H1 (cell line): Measurements from ENCODE around the gene IMPG2. TPM values are rescaled to one million over a fixed set of nuclear protein-coding genes. Genes with fewer than 3 reads are reported as not detected.

Source experiments
- CTCF ChIA-PET: fragments of 300-600 bp; sonication (Branson Sonifier 250); formaldehyde crosslinking; loops from one replicate; lab custom pipeline; 2021; ENCODE audit not compliant: partially characterized antibody; lab: Charles Lee
- POLR2A ChIA-PET: fragments of 300-600 bp; sonication (Branson Sonifier 250); formaldehyde crosslinking; loops from one replicate; lab custom pipeline; 2021; ENCODE audit warnings: inconsistent platforms; ENCODE audit not compliant: partially characterized antibody; lab: Charles Lee
- DNase-seq, 2 experiments: peaks; one replicate each; pipeline versions ENCODE4 v3.0.0 to v3.0.0-alpha.2; 2010 to 2022; ENCODE audit warnings: low spot score in 2 of 2, low read depth in 1 of 2, mixed read lengths in 1 of 2
- FAIRE-seq: peaks from 2 replicates; lab custom pipeline; 2011; peaks lifted over from hg19 to GRCh38; lab: Jason Lieb, UNC
- H2AFZ ChIP-seq: 2 replicates; pipeline ENCODE4 v1.8.1; 2012; ENCODE audit warnings: low read length, inconsistent platforms
- H2AK5ac ChIP-seq: 2 replicates; pipeline ENCODE4 v1.6.1; 2013; ENCODE audit warnings: low read depth, low read length
- H2BK120ac ChIP-seq: replicated peaks from 2 replicates; pipeline ENCODE3; 2013; ENCODE audit warnings: low read depth, low read length, inconsistent platforms
- H2BK12ac ChIP-seq: 2 replicates; pipeline ENCODE4 v1.6.1; 2013; ENCODE audit warnings: low read depth, low read length
- H2BK15ac ChIP-seq: 2 replicates; pipeline ENCODE4 v1.6.1; 2013; ENCODE audit warnings: low read length
- H2BK20ac ChIP-seq: 2 replicates; pipeline ENCODE4 v1.6.1; 2013; ENCODE audit warnings: low read length
- H2BK5ac ChIP-seq: 2 replicates; pipeline ENCODE4 v1.6.1; 2013; ENCODE audit warnings: low read depth, low read length
- H3K14ac ChIP-seq: 2 replicates; pipeline ENCODE4 v1.6.1; 2013; ENCODE audit warnings: inconsistent platforms; ENCODE audit not compliant: insufficient read length
- H3K18ac ChIP-seq: 2 replicates; pipeline ENCODE4 v1.6.1; 2013; ENCODE audit warnings: low read length; ENCODE audit errors: extremely low read depth
- H3K23ac ChIP-seq: 2 replicates; pipeline ENCODE4 v1.6.1; 2013; ENCODE audit warnings: inconsistent platforms; ENCODE audit not compliant: insufficient read length
- H3K23me2 ChIP-seq: 2 replicates; pipeline ENCODE4 v1.6.1; 2013; ENCODE audit warnings: low read depth, low read length
- H3K27ac ChIP-seq: 2 replicates; pipeline ENCODE4 v1.6.1; 2011; ENCODE audit warnings: low read depth, low read length, inconsistent platforms
- H3K27me3 ChIP-seq, 4 experiments: replicated peaks in 1 of 4; 1 replicate in 1 of 4; 2 replicates in 3 of 4; pipeline versions ENCODE4 v1.6.1 to v1.8.1; 2011 to 2013; ENCODE audit warnings: low read length in 3 of 4, mild to moderate bottlenecking in 3 of 4, inconsistent platforms in 2 of 4, mixed read lengths in 2 of 4, moderate library complexity in 1 of 4; ENCODE audit not compliant: control insufficient read depth in 3 of 4, insufficient read depth in 3 of 4; ENCODE audit errors: extremely low read depth in 1 of 4
- H3K36me3 ChIP-seq, 4 experiments: 2 replicates each; pipeline versions ENCODE4 v1.6.1 to v1.8.1; 2011 to 2013; ENCODE audit warnings: mild to moderate bottlenecking in 4 of 4, low read length in 3 of 4, moderate library complexity in 2 of 4, control low read depth in 1 of 4, inconsistent platforms in 1 of 4; ENCODE audit not compliant: insufficient read depth in 4 of 4, control insufficient read depth in 2 of 4
- H3K4ac ChIP-seq: replicated peaks from 2 replicates; pipeline ENCODE3; 2013; ENCODE audit warnings: low read length, low read depth, mixed read lengths, inconsistent platforms; ENCODE audit not compliant: insufficient read length
- H3K4me1 ChIP-seq, 4 experiments: replicated peaks in 1 of 4; 1 replicate in 1 of 4; 2 replicates in 3 of 4; pipeline versions ENCODE4 v1.6.1 to v1.8.1; 2011 to 2013; ENCODE audit warnings: low read length in 3 of 4, inconsistent platforms in 2 of 4, mixed read lengths in 1 of 4; ENCODE audit not compliant: insufficient read depth in 4 of 4, control insufficient read depth in 3 of 4
- H3K4me2 ChIP-seq, 2 experiments: 2 replicates each; pipeline versions ENCODE4 v1.6.1 to v1.8.1; 2011 to 2013; ENCODE audit warnings: low read depth in 2 of 2, low read length in 2 of 2, control low read depth in 1 of 2, inconsistent platforms in 1 of 2, mild to moderate bottlenecking in 1 of 2; ENCODE audit not compliant: insufficient read depth in 1 of 2
- H3K4me3 ChIP-seq, 4 experiments: fragments of 200-600, 300-600 bp in 1 of 4; sonication (generic), shearing (Covaris generic), sonication (Bioruptor Twin) in 1 of 4; 2 replicates each; pipeline versions ENCODE4 v1.5.1 to v1.8.1; 2011 to 2016; ENCODE audit warnings: low read length in 4 of 4, low read depth in 3 of 4, control low read depth in 2 of 4, inconsistent platforms in 2 of 4, mild to moderate bottlenecking in 2 of 4, mixed read lengths in 1 of 4, moderate library complexity in 1 of 4; ENCODE audit not compliant: insufficient read depth in 2 of 4; ENCODE audit errors: extremely low read depth in 1 of 4
- H3K56ac ChIP-seq: replicated peaks from 2 replicates; pipeline ENCODE3; 2013; ENCODE audit warnings: low read depth, mild to moderate bottlenecking, mixed read lengths, low read length, inconsistent platforms; ENCODE audit not compliant: insufficient read length
- H3K79me1 ChIP-seq: 2 replicates; pipeline ENCODE4 v1.6.1; 2013; ENCODE audit warnings: low read depth, low read length, control low read depth
- H3K79me2 ChIP-seq, 2 experiments: 2 replicates each; pipeline versions ENCODE4 v1.6.1 to v1.8.1; 2012 to 2013; ENCODE audit warnings: low read length in 2 of 2, mild to moderate bottlenecking in 2 of 2, inconsistent platforms in 1 of 2; ENCODE audit not compliant: insufficient read depth in 2 of 2, control insufficient read depth in 1 of 2
- H3K9ac ChIP-seq, 4 experiments: replicated peaks in 1 of 4; 1 replicate in 1 of 4; 2 replicates in 3 of 4; pipeline versions ENCODE4 v1.6.1 to v1.8.1; 2011 to 2013; ENCODE audit warnings: low read depth in 3 of 4, low read length in 3 of 4, control low read depth in 2 of 4, mild to moderate bottlenecking in 2 of 4, moderate library complexity in 2 of 4, inconsistent platforms in 1 of 4; ENCODE audit errors: extremely low read depth in 1 of 4
- H3K9me3 ChIP-seq, 2 experiments: 2 replicates each; pipeline versions ENCODE4 v1.6.1 to v1.8.1; 2012 to 2013; ENCODE audit warnings: mild to moderate bottlenecking in 2 of 2, moderate library complexity in 2 of 2, control low read depth in 1 of 2, inconsistent platforms in 1 of 2, low read depth in 1 of 2, low read length in 1 of 2, mixed read lengths in 1 of 2; ENCODE audit not compliant: insufficient read depth in 2 of 2
- H4K20me1 ChIP-seq, 2 experiments: replicated peaks in 1 of 2; 2 replicates each; pipeline versions ENCODE3 to v1.8.1; 2011 to 2013; ENCODE audit warnings: inconsistent platforms in 2 of 2, low read length in 2 of 2, mild to moderate bottlenecking in 1 of 2; ENCODE audit not compliant: insufficient read depth in 2 of 2, control insufficient read depth in 1 of 2
- H4K5ac ChIP-seq: 2 replicates; pipeline ENCODE4 v1.6.1; 2013; ENCODE audit warnings: low read length, low read depth, mixed read lengths, inconsistent platforms; ENCODE audit not compliant: insufficient read length
- H4K8ac ChIP-seq: 2 replicates; pipeline ENCODE4 v1.8.0; 2013; ENCODE audit warnings: mild to moderate bottlenecking, moderate library complexity, low read length, inconsistent platforms; ENCODE audit not compliant: insufficient read depth; ENCODE audit errors: extremely low read depth
- H4K91ac ChIP-seq: replicated peaks from 2 replicates; pipeline ENCODE3; 2013; ENCODE audit warnings: low read length, mixed read lengths, inconsistent platforms; ENCODE audit not compliant: insufficient read length
- CHD1 ChIP-seq: IDR thresholded peaks from 2 replicates; pipeline ENCODE4 v1.6.1; 2012; ENCODE audit warnings: low read depth, low read length, improper control_type of control experiment
- CTBP2 ChIP-seq: IDR thresholded peaks from 2 replicates; pipeline ENCODE4 v1.7.0; 2011; ENCODE audit warnings: borderline replicate concordance, mild to moderate bottlenecking, moderate library complexity, mixed read lengths, low read length; ENCODE audit not compliant: insufficient read depth, insufficient read length
- FOSL1 ChIP-seq: IDR thresholded peaks from 2 replicates; pipeline ENCODE4 v1.6.1; 2011; ENCODE audit warnings: mild to moderate bottlenecking, low read depth, low read length, moderate library complexity; ENCODE audit not compliant: insufficient read depth
- GTF2F1 ChIP-seq: IDR thresholded peaks from 2 replicates; pipeline ENCODE4 v1.6.1; 2012; ENCODE audit warnings: low read depth, low read length, improper control_type of control experiment, borderline replicate concordance
- POU5F1 ChIP-seq: IDR thresholded peaks from 2 replicates; pipeline ENCODE4 v1.6.1; 2011; ENCODE audit warnings: low read depth, mild to moderate bottlenecking, low read length, moderate library complexity
- RNF2 ChIP-seq: fragments of 200-900, 300-1000 bp; sonication (generic); IDR thresholded peaks from 2 replicates; pipeline ENCODE4 v1.7.1; 2016; ENCODE audit warnings: borderline replicate concordance, low read depth, mild to moderate bottlenecking, antibody characterized with exemption, low read length; ENCODE audit not compliant: poor library complexity, severe bottlenecking; ENCODE audit errors: missing control alignments
- SP4 ChIP-seq: IDR thresholded peaks from 2 replicates; pipeline ENCODE4 v1.6.1; 2012; ENCODE audit warnings: low read length, inconsistent platforms
- TBP ChIP-seq: IDR thresholded peaks from 2 replicates; pipeline ENCODE4 v1.6.1; 2011; ENCODE audit warnings: low read depth, low read length, improper control_type of control experiment
- WGBS, 2 experiments: shearing (Covaris generic) in 1 of 2; methylation state at CpG; one replicate each; pipeline versions ENCODE4 v1.1.6 to v1.1.7; 2013 to 2015; ENCODE audit warnings: low lambda C conversion rate in 2 of 2, mixed read lengths in 2 of 2, inconsistent platforms in 1 of 2, low coverage in 1 of 2, missing lambda C conversion rate in 1 of 2; ENCODE audit not compliant: insufficient replicate concordance in 2 of 2, insufficient coverage in 1 of 2, insufficient read length in 1 of 2; ENCODE audit errors: extremely low coverage in 1 of 2, missing lambda C conversion rate in 1 of 2; 5-methylcytosine and 5-hydroxymethylcytosine counted together
- polyA plus RNA-seq, 7 experiments: library from polyadenylated mRNA; depleted of rRNA in 3 of 7; stranded (reverse) in 5 of 7; unstranded in 2 of 7; fragments of >200 nt in 5 of 7; fragments of 200-250 nt in 2 of 7; gene quantifications; 1 replicate in 5 of 7; 2 replicates in 1 of 7; 4 replicates in 1 of 7; pipeline versions ENCODE4 v1.2.1 to v1.2.3, GENCODE V29; 2011 to 2013; ENCODE audit warnings: missing spikeins in 2 of 7, mixed read lengths in 2 of 7
- total RNA-seq: library from RNA; stranded (reverse); fragmentation: NEBNext Ultra II Directional; extraction: Animal tissue kit (Norgen Biotek cat#: 25700); gene quantifications from 2 replicates; pipeline ENCODE4 v1.2.1, GENCODE V29; 2021

IMPG2 gene
- total and polyA plus RNA-seq, 2 of the 8 experiments (the other 6 are each of a cell fraction or from before 2014, with no cell fraction given), result 0.03 to 0.06 TPM

GRCh38 chr3:101256511-101256910 lies 63.9 kb downstream of the IMPG2 start:
- H4K91ac ChIP-seq, result no peak overlapping the region
- H2BK120ac ChIP-seq, result no peak overlapping the region
- no peak overlapping the region for H2BK20ac ChIP-seq
- no peaks in the 10 kb centered on the region for H3K79me2 ChIP-seq
- H3K18ac ChIP-seq, result no peak overlapping the region
- 87% methylated on average over 3 of the region's 3 CpGs; no CpG with 5 or more reads in 1 of the 2 experiments for WGBS, 2 experiments
- H3K27me3 ChIP-seq, result no peaks in the 10 kb centered on the region
- no peaks in the 10 kb centered on the region for H3K79me1 ChIP-seq
- H3K23ac ChIP-seq, result no peak overlapping the region
- no peak overlapping the region for H4K5ac ChIP-seq
- no peaks in the 10 kb centered on the region for H4K20me1 ChIP-seq
- CTCF ChIA-PET, result no interaction called here
- no peak overlapping the region for H3K4me3 ChIP-seq
- FAIRE-seq (no peak), DNase-seq (no peak)
- H2AK5ac ChIP-seq, result no peak overlapping the region
- no peak overlapping the region for H2AFZ ChIP-seq
- no peak overlapping the region for H2BK15ac ChIP-seq
- H3K4ac ChIP-seq, result no peak overlapping the region
- no peak overlapping the region for H3K56ac ChIP-seq
- H3K4me1 ChIP-seq, result peaks cover 0 to 3% (median 2%) of the 10 kb centered on the region in 4 experiments; a peak in 3 of 7 replicates
- H3K4me2 ChIP-seq, result no peak overlapping the region
- H3K9me3 ChIP-seq, result no peaks in the 10 kb centered on the region
- POLR2A ChIA-PET, result no interaction called here
- H3K27ac ChIP-seq, result no peak overlapping the region
- H3K14ac ChIP-seq, result no peak overlapping the region
- H2BK12ac ChIP-seq, result no peak overlapping the region
- H3K9ac ChIP-seq, result no peak overlapping the region
- H3K23me2 ChIP-seq, result no peaks in the 10 kb centered on the region
- no peaks in the 10 kb centered on the region for H3K36me3 ChIP-seq
- no peak overlapping the region for H4K8ac ChIP-seq
- H2BK5ac ChIP-seq, result no peak overlapping the region
- TF ChIP-seq TBP (no peak), CHD1 (no peak), POU5F1 (no peak), GTF2F1 (no peak), CTBP2 (no peak), RNF2 (no peak), SP4 (no peak), FOSL1 (no peak)
